ENCODE results near the gene DRD1. TPM values are rescaled to one million over a fixed set of nuclear protein-coding genes. Genes with fewer than 3 reads are reported as not detected.
A peak's percentile ranks its signal among the peaks of the same experiment; 100 is the strongest.
"Not testable (repeated sequence)": the region's sequence is repeated elsewhere in the genome, so short reads cannot be mapped to it uniquely, and the experiment has no call there.

The DRD1 gene
- total RNA-seq, 1 experiment from 2014 or later, result not detected

- in situ Hi-C loops (cut with HindIII; ENCODE audit: low pct_unique_long_range_greater_than_20kb, low sequenced_read_pairs), result no loop called here
- DNase-seq (ENCODE audit: low read depth, low spot score), result no peak
These were observed 27.2 kb upstream of the DRD1 start for GRCh38 chr5:175471196-175471595.

DNA sequence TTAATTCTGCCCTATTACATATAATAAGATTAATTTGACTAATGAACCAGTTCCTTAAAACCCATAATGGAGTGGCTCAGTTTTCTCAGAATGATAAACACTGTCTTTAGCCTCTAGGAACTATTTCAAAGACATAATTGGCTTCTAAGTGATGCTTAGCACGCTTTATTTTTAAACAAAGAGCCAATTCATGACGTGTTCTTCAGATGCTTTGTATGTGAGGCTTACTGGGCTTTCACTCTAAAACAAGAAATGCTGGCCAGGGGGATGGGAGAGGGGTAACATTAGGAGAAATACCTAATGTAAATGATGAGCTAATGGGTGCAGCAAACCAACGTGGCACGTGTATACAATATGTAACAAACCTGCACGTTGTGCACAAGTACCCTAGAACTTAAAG lies 26.8 kb upstream of the DRD1 start:
- in situ Hi-C loops (cut with HindIII; ENCODE audit: low pct_unique_long_range_greater_than_20kb, low sequenced_read_pairs), result no loop called here
- DNase-seq (ENCODE audit: low read depth, low spot score), result peak; percentile 69

- DNase-seq (ENCODE audit: low read depth, low spot score), result no peak
- in situ Hi-C loops (cut with HindIII; ENCODE audit: low pct_unique_long_range_greater_than_20kb, low sequenced_read_pairs), result no loop called here
These were observed 25.9 kb upstream of the DRD1 start for GRCh38 chr5:175469916-175470315.

DNA sequence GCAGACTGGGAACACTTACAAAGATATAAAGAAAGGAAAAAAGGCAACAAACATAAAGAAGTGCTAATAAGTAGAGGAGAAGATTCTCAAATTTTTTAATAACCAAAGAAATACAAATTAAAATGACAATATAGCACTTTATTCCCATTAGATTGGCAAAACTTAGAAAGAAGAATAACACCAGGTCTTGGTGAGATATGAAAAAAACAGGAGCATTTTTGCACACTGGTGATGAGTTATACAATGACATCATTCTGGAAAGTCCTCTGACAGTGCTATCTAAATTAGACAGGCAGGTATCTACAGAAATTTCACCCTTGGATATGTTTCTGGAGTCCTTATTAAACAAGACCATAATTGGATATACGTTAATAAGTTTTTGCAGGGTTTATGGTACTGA lies 24.9 kb upstream of the DRD1 start:
- in situ Hi-C loops (cut with HindIII; ENCODE audit: low pct_unique_long_range_greater_than_20kb, low sequenced_read_pairs), result no loop called here
- DNase-seq (ENCODE audit: low read depth, low spot score), result no peak

- DNase-seq (ENCODE audit: low read depth, low spot score), result no peak
These were observed 24.2 kb upstream of the DRD1 start for GRCh38 chr5:175467983-175468690.

GRCh38 chr5:175466700-175467318 lies 22.8 kb upstream of the DRD1 start:
- in situ Hi-C loops (cut with HindIII; ENCODE audit: low pct_unique_long_range_greater_than_20kb, low sequenced_read_pairs), result no loop called here
- DNase-seq (ENCODE audit: low read depth, low spot score), result no peak

More at GRCh38 chr5:175467983-175468690, 24.2 kb upstream of the DRD1 start:
- in situ Hi-C loops (cut with HindIII; ENCODE audit: low pct_unique_long_range_greater_than_20kb, low sequenced_read_pairs), result no loop called here

- in situ Hi-C loops (cut with HindIII; ENCODE audit: low pct_unique_long_range_greater_than_20kb, low sequenced_read_pairs), result no loop called here
- DNase-seq (ENCODE audit: low read depth, low spot score), result no peak
These were observed 21.3 kb upstream of the DRD1 start for GRCh38 chr5:175465282-175465681.

- in situ Hi-C loops (cut with HindIII; ENCODE audit: low pct_unique_long_range_greater_than_20kb, low sequenced_read_pairs), result no loop called here
- no peak for DNase-seq (ENCODE audit: low read depth, low spot score)
These were observed 20.9 kb upstream of the DRD1 start for GRCh38 chr5:175464942-175465233.

- in situ Hi-C loops (cut with HindIII; ENCODE audit: low pct_unique_long_range_greater_than_20kb, low sequenced_read_pairs), result no loop called here
- peak; percentile 72 for DNase-seq (ENCODE audit: low read depth, low spot score)
These were observed 20.3 kb upstream of the DRD1 start for GRCh38 chr5:175464074-175464941.

GRCh38 chr5:175463641-175464040 lies 19.7 kb upstream of the DRD1 start:
- in situ Hi-C loops (cut with HindIII; ENCODE audit: low pct_unique_long_range_greater_than_20kb, low sequenced_read_pairs), result no loop called here
- no peak for DNase-seq (ENCODE audit: low read depth, low spot score)

GRCh38 chr5:175461370-175461769 lies 17.4 kb upstream of the DRD1 start:
- in situ Hi-C loops (cut with HindIII; ENCODE audit: low pct_unique_long_range_greater_than_20kb, low sequenced_read_pairs), result no loop called here
- DNase-seq (ENCODE audit: low read depth, low spot score), result no peak

DNA sequence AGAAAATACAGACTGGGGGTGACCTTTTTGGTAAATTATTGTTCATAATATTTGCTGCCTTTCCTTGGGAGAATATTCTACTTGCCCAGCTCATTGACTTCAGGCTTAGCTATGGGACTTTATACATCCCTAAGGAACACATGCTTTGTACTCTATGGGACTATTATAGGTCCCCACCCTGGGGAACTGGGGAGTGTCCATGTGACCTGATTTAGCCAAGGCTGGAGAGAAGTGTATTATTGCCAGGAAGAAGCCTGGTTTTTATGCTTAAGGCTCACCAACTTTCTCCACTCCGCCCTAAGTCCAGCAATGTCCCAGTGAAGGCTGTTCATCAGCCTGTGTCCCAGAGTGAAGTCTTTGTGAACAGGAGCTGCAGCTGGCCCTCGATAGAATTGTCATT lies 16.6 kb upstream of the DRD1 start:
- in situ Hi-C loops (cut with HindIII; ENCODE audit: low pct_unique_long_range_greater_than_20kb, low sequenced_read_pairs), result no loop called here
- peak; percentile 49 for DNase-seq (ENCODE audit: low read depth, low spot score)

GRCh38 chr5:175460126-175460525 lies 16.1 kb upstream of the DRD1 start:
- in situ Hi-C loops (cut with HindIII; ENCODE audit: low pct_unique_long_range_greater_than_20kb, low sequenced_read_pairs), result no loop called here

GRCh38 chr5:175457466-175457865 lies 13.5 kb upstream of the DRD1 start:
- DNase-seq (ENCODE audit: low read depth, low spot score), result no peak
- in situ Hi-C loops (cut with HindIII; ENCODE audit: low pct_unique_long_range_greater_than_20kb, low sequenced_read_pairs), result no loop called here

More at GRCh38 chr5:175460126-175460525, 16.1 kb upstream of the DRD1 start:
- DNase-seq (ENCODE audit: low read depth, low spot score), result peak; percentile 73

DNA sequence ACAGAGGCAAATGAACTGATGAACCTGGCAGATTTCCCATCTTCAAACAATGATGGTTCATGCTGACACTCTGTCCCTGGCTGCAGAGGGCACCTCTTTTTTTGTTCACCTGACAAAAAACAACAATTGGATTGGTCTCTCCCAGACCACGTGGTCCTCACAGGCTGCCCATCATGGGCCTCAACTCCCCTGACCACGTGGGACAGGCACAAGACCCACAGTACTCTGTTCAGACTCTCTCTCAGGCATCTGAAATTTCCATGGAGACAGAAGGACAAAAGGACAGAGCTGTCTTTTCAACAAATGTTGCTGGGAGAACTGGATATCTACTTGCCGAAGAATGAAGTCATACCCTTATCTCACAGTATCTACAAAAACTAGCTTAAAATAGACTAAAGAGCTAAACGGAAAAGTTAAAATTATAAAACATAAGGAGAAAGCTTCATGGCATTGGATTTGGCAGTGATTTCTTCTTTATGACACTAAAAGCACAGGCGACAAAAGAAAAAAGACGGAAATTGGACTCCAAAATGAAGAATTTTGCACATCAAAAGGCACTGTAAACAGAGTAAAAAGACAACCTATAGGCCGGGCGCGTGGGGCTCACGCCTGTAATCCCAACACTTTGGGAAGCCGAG lies 12.2 kb upstream of the DRD1 start:
- DNase-seq (ENCODE audit: low read depth, low spot score), result peak; percentile 14
- in situ Hi-C loops (cut with HindIII; ENCODE audit: low pct_unique_long_range_greater_than_20kb, low sequenced_read_pairs), result no loop called here

- in situ Hi-C loops (cut with HindIII; ENCODE audit: low pct_unique_long_range_greater_than_20kb, low sequenced_read_pairs); DNase-seq (ENCODE audit: low read depth, low spot score): not testable (repeated sequence)
These were observed 10.4 kb upstream of the DRD1 start for GRCh38 chr5:175454338-175454737.

- no peak for DNase-seq (ENCODE audit: low read depth, low spot score)
- in situ Hi-C loops (cut with HindIII; ENCODE audit: low pct_unique_long_range_greater_than_20kb, low sequenced_read_pairs), result no loop called here
These were observed 8.2 kb upstream of the DRD1 start for GRCh38 chr5:175452166-175452565.

GRCh38 chr5:175448276-175448675 lies 4.3 kb upstream of the DRD1 start:
- peak; percentile 44 for DNase-seq (ENCODE audit: low read depth, low spot score)
- in situ Hi-C loops (cut with HindIII; ENCODE audit: low pct_unique_long_range_greater_than_20kb, low sequenced_read_pairs), result no loop called here

Measured in SK-MEL-5 (cell line).